HG02938 (cell line): Measurements from ENCODE around the gene SIRT5.
A peak's percentile ranks its signal among the peaks of the same experiment; 100 is the strongest.

Source experiments
- ATAC-seq: cut with Tn5 transposase; IDR thresholded peaks from one replicate; pipeline ENCODE4 v1.9.1; 2021; ENCODE audit warnings: mild to moderate bottlenecking, moderate library complexity; ENCODE audit not compliant: unreplicated experiment

The SIRT5 gene

DNA sequence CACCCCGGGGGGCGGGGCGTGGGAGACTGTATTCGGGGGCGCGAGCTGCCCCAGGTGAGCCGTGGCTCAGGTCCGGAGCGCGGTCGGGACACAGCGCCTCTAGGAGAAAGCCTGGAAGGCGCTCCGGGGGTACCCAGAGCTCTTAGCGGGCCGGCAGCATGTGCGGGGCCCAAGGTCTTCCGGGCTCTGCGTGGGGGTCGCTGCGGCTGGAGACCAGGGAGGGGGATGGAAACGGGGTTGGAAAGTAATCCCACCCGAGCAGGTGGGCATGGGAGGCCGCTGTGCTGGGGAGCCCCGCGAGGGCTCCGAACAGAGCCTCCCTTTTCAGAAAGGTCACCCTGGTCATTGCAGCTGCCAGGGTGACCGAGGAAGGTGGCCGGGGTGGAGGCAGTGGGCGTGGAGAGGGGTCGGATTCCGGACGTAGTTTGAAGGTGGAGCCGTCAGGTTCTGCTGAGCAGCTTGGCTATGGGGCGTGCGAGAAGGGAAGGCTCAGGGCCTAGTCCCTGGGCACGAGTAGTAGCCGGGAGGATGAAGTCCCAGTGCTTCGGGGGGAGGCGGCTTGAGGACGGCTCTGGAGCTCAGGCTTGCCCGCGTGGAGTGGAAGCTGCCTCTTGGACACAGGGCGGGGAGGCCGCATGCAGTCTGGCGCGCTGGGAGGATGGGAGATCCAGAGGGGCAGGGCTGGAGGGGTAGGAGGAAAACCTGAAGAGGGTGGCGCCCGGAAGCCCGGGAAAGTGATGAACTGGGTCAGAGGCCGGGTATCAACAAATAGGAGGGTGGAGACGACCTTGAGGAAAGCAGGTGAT is at the start of gene SIRT5:
SIRT5 (plus strand) TSS at position 31 of the 806 bp plus-strand sequence. CDS start 9,510 bp downstream, outside the sequence.
- ATAC-seq: peak; percentile 63

DNA sequence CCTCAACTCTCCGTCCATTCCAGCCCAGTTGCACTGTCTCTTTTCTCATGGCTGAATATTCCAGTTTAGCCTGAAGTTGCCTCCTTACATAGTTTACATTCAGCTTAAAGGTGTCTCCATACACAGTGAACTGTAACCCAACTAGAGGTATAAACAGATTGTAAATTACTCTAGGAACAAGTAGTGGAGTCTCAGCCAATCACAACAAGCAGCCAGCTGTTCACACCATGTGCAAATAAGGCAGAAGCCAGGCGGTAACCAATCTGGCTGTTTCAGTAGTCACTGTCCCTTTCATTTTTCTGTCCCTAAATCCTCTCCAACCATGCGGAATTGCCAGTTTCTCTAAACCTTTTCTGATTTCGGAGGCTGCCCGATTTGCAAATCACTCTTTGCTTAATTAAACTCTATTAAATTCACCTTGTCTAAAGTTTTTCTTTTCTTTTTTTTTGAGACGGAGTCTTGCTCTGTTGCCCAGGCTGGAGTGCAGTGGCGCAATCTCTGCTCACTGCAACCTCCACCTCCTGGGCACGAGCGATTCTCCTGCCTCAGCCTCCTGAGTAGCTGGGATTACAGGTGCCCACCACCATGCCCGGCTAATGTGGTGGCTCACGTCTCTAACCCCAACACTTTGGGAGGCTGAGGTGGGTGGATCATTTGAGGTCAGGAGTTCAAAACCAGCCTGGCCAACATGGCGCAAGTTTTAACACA is 49.4 kb upstream of the SIRT5 start:
- ATAC-seq: no peak

DNA sequence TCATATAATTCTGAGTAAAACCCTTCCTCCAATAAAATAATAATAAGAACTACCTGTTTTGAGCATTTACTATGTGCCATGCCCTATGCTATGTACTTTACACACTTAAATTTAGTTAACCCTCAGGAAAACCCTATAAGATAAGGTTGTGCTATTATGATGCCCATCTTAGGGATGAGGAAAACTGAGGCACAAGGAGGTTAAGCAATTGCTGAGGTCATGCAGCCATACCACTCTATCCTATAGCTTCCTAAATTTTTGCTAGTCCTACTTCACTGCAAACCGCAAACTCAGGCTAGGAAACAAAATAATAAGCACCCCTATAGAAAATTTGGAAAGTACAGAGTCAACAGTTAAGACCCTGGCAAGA is 48.1 kb upstream of the SIRT5 start:
- no peak for ATAC-seq

DNA sequence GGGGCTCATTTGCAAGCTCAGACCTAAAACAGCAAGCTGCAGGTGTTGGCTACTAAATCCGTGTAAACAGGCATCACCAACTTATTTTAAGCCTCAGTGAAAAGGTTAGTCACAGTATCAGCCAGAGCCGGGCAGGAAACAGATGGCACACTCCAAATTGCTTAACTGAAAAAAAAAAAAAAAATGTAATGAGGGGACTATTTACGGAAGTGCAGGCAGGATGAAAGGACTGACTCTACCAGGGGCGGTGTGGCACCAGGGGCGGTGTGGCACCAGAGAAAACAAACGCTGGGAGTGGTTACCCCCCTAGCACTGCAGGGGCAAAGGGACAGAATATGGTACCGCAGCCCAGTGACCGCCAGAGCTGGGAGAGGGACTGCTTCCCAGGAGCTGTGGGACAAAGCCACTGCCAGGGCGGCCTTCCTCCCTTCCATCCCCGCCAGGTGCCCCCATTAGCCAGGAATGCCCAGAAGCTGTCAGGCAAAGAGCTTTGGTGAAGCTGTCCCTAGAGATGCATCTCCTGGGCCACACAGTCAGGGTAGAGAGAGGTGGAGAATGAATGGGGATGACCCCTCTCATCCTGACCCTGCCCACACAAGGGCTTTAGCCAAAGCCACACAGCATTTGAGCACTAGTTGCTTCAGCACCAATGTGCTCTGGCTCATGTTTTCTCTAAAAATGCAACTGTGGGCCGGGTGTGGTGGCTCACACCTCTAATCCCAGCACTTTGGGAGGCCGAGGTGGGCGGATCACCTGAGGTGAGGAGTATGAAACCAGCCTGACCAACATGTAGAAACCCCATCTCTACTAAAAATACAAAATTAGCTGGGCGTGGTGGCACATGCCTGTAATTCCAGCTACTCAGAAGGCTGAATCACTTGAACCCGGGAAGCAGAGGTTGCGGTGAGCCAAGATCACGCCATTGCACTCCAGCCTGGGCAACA is 47.4 kb upstream of the SIRT5 start:
- ATAC-seq: peak; percentile 81

DNA sequence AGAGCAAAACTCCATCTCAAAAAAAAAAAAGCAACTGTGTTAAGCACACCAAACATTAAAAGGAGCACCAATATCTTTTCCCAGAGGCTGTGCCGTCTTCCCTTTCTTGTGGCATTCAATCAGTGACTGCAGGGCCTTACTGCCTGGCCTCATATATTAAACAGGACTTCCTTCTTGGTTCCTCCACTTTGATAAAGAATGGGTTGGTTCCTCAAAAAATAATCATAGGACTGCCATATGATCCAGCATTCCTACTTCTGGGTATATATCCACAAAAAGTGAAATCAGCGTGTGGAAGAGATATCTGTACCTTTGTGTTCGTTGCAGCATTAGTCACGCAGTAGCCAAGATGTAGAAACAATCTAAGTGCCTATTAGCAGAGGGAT is 46.7 kb upstream of the SIRT5 start:
- no peak for ATAC-seq

DNA sequence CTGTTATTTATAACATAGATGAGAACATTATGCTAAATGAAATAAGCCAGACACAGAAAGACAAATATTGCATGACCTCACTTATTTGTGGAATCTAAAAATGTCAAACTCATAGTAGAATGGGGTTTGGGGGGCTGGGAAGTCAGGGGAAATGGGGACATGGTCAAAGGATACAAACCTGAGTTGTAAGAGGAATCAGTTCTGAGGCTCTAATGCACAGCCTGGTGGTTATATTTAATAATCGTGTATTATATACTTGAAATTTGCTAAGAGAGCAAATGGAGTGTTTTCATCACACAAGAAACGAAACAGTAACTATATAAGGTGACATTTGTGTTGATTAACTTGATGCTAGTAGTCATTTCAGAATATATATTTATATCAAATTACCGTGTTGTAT is 46.2 kb upstream of the SIRT5 start:
- no peak for ATAC-seq

DNA sequence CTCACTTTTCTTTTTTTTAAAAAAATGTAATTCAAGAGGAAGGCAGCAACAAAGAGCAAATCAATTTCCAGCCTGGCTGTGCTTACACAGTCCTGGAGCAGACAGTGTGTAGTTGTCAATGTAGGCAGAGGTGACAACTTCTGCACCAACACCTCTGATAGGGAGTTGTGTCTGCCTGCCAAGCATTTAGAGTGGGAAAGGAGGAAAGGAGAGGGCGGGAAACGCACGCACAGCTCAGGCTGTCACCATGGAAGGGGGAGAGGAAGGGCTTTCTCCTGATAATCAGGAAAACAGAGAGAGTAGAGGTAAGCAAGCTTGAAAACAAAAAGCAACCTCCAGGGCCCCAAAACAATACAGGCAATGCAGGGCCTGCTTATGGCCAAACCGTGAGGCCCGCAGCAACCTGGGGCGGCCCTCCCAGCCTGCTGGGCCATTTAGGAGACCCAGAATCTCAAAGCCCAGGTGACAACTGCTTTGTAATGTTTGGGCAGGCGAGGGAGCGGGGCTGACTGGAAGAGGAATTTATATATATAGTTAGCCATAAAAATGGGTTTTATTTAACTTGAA is 45.5 kb upstream of the SIRT5 start:
- ATAC-seq: no peak

DNA sequence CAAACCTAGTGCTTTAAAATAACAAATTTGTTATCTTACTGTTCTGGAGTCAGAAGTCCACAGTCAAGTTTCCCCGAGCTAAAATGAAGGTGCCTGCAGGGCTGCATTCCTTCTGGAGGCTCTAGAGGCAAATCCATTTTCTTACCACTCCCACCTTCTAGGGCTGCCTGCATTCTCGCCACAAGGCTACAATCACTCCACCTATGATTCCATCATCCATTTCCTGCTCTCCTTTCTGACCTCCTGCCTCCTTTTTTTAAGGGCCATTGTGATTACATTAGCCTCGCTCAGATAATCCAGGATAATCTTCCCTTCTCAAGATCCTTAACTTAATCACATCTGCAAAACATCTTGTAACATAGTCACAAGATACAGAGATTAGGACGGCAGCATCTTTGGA is 42.4 kb upstream of the SIRT5 start:
- no peak for ATAC-seq

DNA sequence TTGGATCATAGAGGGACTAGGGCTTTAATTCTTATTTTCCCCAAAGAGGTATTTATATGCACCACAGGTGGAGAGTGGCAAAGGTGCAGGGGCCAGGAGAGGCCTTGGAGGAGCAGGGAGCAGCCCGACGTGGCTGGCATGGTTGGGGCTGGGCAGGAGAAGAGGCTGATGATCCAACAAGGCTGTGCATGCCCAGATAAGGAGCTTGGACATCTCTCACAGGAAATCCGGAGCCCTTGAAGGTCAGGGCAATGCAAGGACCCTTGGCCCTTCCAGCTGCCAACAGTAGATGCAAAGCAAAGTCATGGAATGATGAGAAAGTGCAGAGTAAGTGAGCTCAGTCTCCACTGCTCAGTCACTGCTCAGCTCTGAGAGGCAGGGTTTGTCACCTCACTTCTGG is 39.9 kb upstream of the SIRT5 start:
- no peak for ATAC-seq

DNA sequence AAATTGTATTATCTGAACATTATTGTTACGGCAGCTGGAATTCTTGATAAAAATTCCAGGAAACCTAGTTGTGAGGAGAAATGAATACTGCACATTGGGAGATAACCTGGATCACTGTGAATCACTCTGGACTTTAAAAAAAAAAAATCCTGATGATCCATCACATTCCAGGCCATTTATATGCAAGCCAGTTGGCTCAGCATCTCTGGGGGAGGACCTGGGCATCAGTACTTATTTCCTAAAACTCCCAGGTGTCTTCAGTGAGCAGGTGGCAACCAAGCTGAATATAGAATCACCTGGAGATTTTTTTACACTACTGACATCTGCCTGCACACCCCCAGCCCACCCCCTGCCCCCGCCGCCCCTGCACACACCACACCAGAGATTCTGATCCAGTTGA is 39.1 kb upstream of the SIRT5 start:
- ATAC-seq: no peak

DNA sequence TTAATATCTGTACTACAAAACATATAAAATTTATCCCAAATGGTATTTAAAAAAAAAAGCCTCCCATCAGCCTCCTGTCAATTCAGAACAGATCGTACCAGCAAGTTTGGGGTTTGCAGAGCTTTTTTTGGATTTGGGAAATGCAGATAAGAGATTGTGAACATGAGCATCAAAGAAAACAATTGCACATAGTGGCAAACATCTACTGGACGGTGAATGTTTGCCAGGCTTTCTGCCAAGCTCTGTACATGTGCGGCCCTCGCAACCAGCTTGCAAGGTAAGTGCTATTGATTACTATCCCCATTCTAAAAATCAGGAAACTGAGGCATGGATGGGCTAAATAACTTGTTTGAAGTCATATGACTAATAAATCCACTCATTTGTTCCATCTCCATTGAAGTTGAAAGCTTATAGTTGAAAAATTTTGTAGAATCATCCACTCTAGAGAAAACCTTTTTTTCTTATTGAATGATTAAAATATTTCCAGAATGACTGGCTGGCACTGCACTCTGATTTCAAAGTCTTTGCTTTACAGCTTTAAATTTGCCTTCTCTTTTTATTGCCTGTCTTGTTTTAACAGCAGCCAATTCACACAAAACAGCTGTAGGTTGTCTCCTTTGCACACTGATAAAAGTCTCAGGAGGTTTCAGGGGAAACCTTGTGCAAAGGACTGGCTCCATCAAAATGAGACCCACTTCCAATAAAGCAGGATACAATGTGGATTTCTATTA is 37.4 kb upstream of the SIRT5 start:
- ATAC-seq: no peak

DNA sequence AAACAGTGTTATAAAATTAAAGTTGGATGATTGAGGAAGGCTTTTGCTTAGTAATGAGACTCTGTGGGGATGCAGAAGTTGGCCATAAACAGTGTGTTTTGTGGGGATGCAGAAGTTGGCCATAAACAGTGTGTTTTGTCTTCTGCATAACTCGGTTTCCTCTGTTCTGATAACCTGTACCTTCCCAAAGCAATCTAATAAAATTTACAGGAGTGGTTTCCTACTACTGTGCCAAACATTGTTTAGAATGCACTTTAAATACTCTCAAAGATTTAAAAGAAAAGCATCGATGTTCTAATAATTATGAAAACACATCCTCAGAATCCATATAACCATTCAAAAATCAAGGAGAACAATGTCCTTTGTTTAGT is 36.9 kb upstream of the SIRT5 start:
- ATAC-seq: no peak

DNA sequence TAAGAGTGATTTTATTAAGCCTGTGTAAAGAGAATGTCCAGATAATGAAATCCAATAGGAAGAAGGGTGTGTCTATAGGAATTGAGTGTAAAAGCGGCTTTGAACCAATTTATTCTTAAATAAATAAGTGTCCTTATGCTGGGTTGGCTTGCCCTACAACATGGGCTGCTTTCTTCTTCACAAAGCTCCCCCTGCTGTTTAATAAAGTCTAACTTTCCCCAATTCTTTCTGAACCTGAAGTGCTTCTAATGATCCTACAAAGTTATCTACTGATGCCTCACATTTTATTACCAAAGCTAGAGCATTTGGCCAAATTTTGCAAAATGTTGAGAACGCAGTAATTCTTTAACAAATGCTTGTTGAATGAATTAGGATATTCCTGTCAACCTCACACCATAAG is 36.3 kb upstream of the SIRT5 start:
- ATAC-seq: no peak

DNA sequence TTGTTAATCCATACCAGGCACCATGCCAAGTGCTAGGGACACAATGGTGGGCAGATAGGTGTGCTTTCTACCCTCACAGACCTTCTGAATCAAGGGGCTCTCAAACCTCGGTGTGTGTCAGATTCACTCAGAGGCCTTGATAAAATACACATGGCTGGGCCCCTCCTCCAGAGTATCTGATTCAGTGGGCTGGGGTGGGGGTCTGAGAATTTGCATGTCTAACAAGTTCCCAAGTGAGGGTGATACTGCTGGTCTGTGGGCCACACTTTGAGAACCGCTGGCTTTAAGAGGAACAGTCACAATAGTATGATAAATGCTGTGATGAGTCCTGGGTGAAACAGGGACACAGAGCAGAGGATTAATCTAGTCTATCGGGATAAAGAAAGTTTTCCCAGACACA is 35.8 kb upstream of the SIRT5 start:
- ATAC-seq: no peak

DNA sequence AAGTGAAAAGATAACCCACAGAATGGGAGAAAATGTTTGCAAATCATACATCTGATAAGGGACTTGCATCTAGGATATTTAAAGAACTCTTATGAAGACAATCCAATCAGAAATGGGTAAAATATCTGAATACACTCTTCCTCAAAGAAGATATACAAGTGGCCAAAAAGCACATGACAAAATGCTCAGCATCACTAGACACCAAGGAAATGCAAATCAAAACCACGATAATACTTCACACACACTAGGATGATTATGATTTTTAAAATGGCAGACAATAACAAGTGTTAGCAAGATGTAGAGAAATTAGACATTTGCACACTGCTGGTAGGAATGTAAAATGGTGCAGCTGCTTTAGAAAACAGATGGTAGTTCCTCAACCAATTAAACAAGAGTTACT is 34.8 kb upstream of the SIRT5 start:
- no peak for ATAC-seq

DNA sequence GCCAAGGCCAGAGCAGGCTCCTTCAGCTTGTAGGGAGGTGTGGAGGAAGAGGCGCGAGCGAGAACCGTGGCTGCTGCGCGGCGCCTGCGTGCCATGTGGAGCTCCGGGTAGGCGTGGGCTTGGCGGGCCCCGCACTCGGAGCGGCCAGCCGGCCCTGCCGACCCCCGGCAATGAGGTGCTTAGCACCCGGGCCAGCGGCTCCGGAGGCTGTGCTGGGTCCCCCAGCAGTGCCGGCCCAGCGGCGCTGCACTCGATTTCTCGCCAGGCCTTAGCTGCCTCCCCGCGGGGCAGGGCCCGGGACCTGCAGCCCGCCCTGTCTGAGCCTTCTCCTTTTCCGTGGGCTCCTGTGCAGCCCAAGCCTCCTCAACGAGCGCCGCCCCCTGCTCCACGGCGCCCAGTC is 32.9 kb upstream of the SIRT5 start:
- no peak for ATAC-seq

DNA sequence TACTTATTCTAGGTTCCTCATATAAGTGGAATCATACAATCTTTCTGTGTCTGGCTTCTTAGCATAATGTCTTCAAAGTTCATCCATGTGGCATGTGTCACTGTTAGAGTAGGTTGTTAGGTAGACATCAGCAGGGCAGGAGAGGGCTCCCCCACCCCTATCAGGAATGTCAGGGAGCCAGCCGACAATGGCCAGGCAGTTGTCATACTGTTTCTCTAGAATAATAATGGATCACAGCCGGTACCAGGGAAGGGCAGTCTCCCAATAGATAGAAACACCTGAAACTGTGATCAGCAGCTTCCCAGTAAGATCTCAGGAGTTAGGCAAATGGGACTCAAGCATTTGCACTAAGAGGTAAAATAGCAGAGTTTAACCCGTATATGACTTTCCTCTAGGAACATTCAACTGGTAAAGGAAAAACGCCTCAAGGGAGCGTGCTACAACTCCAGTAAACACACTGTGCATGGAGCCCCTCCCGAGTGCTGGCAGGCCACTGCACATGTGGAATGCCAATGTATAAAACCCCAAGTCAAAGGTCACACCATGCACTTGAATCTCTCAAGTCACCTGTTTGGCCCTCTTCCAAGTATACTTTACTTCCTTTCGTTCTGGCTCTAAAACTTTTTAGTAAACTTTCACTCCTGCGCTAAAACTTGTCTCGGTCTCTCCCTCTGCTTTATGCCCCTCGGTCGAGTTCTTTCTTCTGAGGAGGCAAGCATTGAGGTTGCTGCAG is 29.8 kb upstream of the SIRT5 start:
- ATAC-seq: no peak

DNA sequence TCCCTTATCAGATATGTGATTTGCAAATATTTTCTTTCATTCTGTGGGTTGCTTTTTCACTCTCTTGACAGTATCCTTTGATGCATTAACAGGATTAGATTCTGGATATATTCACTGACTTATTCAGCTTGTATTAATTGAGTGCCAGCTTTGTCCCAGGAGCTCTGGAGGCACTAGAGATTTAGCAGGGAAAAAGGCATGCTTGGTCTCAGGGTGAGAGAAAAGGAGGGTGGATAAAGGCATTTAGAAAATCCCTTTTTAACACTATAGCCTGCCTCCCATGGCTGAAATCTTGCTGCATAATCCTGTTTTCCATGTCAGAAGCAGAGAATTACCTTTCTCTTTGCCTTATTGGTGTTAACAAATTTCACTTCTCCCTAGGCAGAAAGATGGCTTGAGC is 28.5 kb upstream of the SIRT5 start:
- ATAC-seq: no peak

DNA sequence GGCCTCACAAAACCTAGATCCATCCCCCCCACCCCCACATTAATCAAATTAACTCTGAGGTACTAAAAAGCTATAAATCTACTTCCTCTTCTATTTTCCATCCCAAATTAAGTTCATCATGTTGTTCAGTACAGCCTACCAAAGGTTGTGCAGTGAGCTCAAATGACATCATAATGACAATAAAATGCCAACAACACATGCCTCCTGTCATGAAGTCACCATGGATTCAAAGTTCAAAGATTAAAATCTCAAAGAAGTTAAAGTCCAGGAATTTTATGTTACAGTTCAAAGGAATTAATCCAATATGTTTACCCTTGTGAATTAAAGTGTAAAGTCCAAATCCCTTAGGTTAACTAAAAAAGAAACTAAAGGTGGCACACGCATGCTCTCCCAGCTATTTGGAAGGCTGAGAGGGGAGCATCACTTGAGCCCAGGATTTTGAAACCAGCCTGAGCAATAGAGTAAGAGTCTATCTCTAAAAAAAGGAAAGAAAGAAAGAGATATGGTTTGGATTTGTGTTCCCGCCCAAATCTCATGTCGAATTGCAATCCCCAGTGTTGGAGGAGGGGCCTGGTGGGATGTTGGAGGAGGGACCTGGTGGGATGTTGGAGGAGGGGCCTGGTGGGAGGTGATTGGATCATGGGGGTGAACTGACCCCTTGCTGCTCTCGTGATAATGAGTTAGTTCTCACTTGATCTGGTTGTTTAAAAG is 25.7 kb upstream of the SIRT5 start:
- ATAC-seq: no peak
